K562 (cell line): ENCODE measurements around the gene COL23A1. TPM values are rescaled to one million over a fixed set of nuclear protein-coding genes. Genes with fewer than 3 reads are reported as not detected.

Source experiments
- ATAC-seq: fragments of 200-7000 bp; cut with Tn5 transposase; 3 replicates; pipeline ENCODE4 v1.9.1; 2020; ENCODE audit warnings: moderate library complexity
- BruUV-seq: library from RNA; stranded (reverse); fragments of 400-500 nt; replicated peaks from 2 replicates; lab custom pipeline; 2021; lab: Mats Ljungman, UMichigan
- CTCF ChIA-PET: fragments of 300-600 bp; formaldehyde crosslinking; extraction: SDS; loops from one replicate; lab custom pipeline; 2021; ENCODE audit warnings: low intra/inter-chr PET ratio; lab: Yijun Ruan, JAX
- POLR2A ChIA-PET: fragments of 300-600, 350-650 bp; sonication (Branson Sonifier 250); formaldehyde crosslinking; extraction: SDS; loops from one replicate; lab custom pipeline; 2021; ENCODE audit warnings: antibody characterized with exemption, inconsistent platforms; lab: Yijun Ruan, JAX
- DNase-seq, 4 experiments: peaks; one replicate each; pipeline versions ENCODE4 v3.0.0 to v3.0.0-alpha.2; 2011 to 2018; ENCODE audit warnings: low spot score in 3 of 4, mixed read lengths in 3 of 4; ENCODE audit errors: extremely low read depth in 1 of 4
- FAIRE-seq: peaks from 2 replicates; lab custom pipeline; 2011; peaks lifted over from hg19 to GRCh38; lab: Jason Lieb, UNC
- H2AFZ ChIP-seq: 2 replicates; pipeline ENCODE4 v1.6.0; 2011; ENCODE audit warnings: low read depth, low read length, control low read depth, inconsistent platforms
- H3K27ac ChIP-seq: fragments of 200-600 bp; 3 replicates; pipeline ENCODE4 v1.8.0; 2011; ENCODE audit warnings: low read depth, mild to moderate bottlenecking, control low read depth, inconsistent platforms, low read length, moderate library complexity, mixed read lengths; ENCODE audit errors: extremely low read depth
- H3K27me3 ChIP-seq, 2 experiments: fragments of 300-600 bp in 1 of 2; 2 replicates in 1 of 2; 3 replicates in 1 of 2; pipeline versions ENCODE4 v1.6.0 to v1.8.0; 2011; ENCODE audit warnings: inconsistent platforms in 2 of 2, low read length in 2 of 2, mild to moderate bottlenecking in 1 of 2, mixed read lengths in 1 of 2, moderate library complexity in 1 of 2; ENCODE audit not compliant: control insufficient read depth in 2 of 2, insufficient read depth in 2 of 2
- H3K36me3 ChIP-seq: fragments of 300-600 bp; 3 replicates; pipeline ENCODE4 v1.8.0; 2011; ENCODE audit warnings: mild to moderate bottlenecking, low read length, inconsistent platforms; ENCODE audit not compliant: control insufficient read depth, insufficient read depth
- H3K4me1 ChIP-seq, 2 experiments: fragments of 200-600 bp in 1 of 2; replicated peaks in 1 of 2; 2 replicates in 1 of 2; 3 replicates in 1 of 2; pipeline versions ENCODE4 v1.5.1 to v1.8.0; 2011; ENCODE audit warnings: inconsistent platforms in 2 of 2, low read length in 2 of 2, mild to moderate bottlenecking in 1 of 2, mixed read lengths in 1 of 2, moderate library complexity in 1 of 2; ENCODE audit not compliant: control insufficient read depth in 2 of 2, insufficient read depth in 2 of 2
- H3K4me2 ChIP-seq: 2 replicates; pipeline ENCODE4 v1.6.1; 2011; ENCODE audit warnings: low read length, control low read depth, inconsistent platforms, mixed read lengths; ENCODE audit not compliant: insufficient read depth
- H3K4me3 ChIP-seq: fragments of 200-600 bp; sonication (generic), shearing (Covaris generic); 2 replicates; pipeline ENCODE4 v1.5.1; 2016; ENCODE audit warnings: control low read depth, inconsistent platforms
- H3K79me2 ChIP-seq: fragments of 200-600 bp; 3 replicates; pipeline ENCODE4 v1.8.0; 2011; ENCODE audit warnings: low read length, inconsistent platforms; ENCODE audit not compliant: control insufficient read depth, insufficient read depth
- H3K9ac ChIP-seq, 2 experiments: 2 replicates each; pipeline versions ENCODE4 v1.6.0 to v1.6.1; 2011; ENCODE audit warnings: low read depth in 2 of 2, low read length in 2 of 2, control low read depth in 1 of 2, inconsistent platforms in 1 of 2, mild to moderate bottlenecking in 1 of 2, mixed read lengths in 1 of 2; ENCODE audit not compliant: insufficient read depth in 1 of 2
- H3K9me1 ChIP-seq: one replicate; pipeline ENCODE4 v1.6.0; 2011; ENCODE audit warnings: inconsistent platforms, mild to moderate bottlenecking, low read length, moderate library complexity; ENCODE audit not compliant: control insufficient read depth, insufficient read depth
- H3K9me3 ChIP-seq: replicated peaks from 2 replicates; pipeline ENCODE4 v1.5.1; 2011; ENCODE audit warnings: low read depth, low read length, inconsistent platforms; ENCODE audit not compliant: control insufficient read depth, insufficient read depth
- H4K20me1 ChIP-seq: replicated peaks from 2 replicates; pipeline ENCODE4 v1.6.1; 2011; ENCODE audit warnings: low read length, inconsistent platforms, mixed read lengths; ENCODE audit not compliant: control insufficient read depth, insufficient read depth
- GATA2 ChIP-seq: sonication (generic); formaldehyde crosslinking; IDR thresholded peaks from 2 replicates; pipeline ENCODE4 v1.4.0; 2020; ENCODE audit warnings: mild to moderate bottlenecking, missing genetic modification reagents
- MIER1 ChIP-seq: fragments of 450-650 bp; IDR thresholded peaks from 2 replicates; pipeline ENCODE4 v1.6.1; 2016; ENCODE audit warnings: antibody characterized with exemption, mild to moderate bottlenecking, low read depth
- NCOR1 ChIP-seq: fragments of 450-650 bp; IDR thresholded peaks from 2 replicates; pipeline ENCODE4 v1.6.1; 2016; ENCODE audit warnings: mild to moderate bottlenecking, moderate library complexity
- PCBP1 ChIP-seq: fragments of 200-400 bp; formaldehyde crosslinking; IDR thresholded peaks from 2 replicates; pipeline ENCODE4 v1.6.1; 2018; ENCODE audit warnings: mild to moderate bottlenecking, low read depth, low read length; ENCODE audit not compliant: poor library complexity, severe bottlenecking
- RBM25 ChIP-seq: fragments of 200-400 bp; formaldehyde crosslinking; IDR thresholded peaks from 2 replicates; pipeline ENCODE4 v1.6.1; 2018; ENCODE audit warnings: low read length, low read depth, moderate library complexity; ENCODE audit not compliant: severe bottlenecking
- XRCC4 ChIP-seq: IDR thresholded peaks from one replicate; pipeline ENCODE4 v1.6.1; 2011; ENCODE audit not compliant: insufficient read depth, insufficient read length; ENCODE audit errors: extremely low read depth
- ZNF121 ChIP-seq: sonication (generic); formaldehyde crosslinking; conservative IDR thresholded peaks from 2 replicates; pipeline ENCODE4 v1.8.0; 2022; ENCODE audit warnings: missing genetic modification reagents
- WGBS: fragments of 100-300 bp; shearing (Covaris generic); methylation state at CpG from one replicate; pipeline ENCODE4 v1.1.6; 2016; ENCODE audit warnings: low coverage, mixed read lengths; ENCODE audit not compliant: insufficient coverage; ENCODE audit errors: missing lambda C conversion rate; 5-methylcytosine and 5-hydroxymethylcytosine counted together
- in situ Hi-C: fragments of 300-500 bp; cut with MboI; formaldehyde crosslinking; loops from 4 replicates; pipeline ENCODE4 v1.15.0; 2018; ENCODE audit warnings: inconsistent platforms, mixed read lengths
- intact Hi-C: fragments of 100-400 bp; cut with micrococcal nuclease; formaldehyde crosslinking; loops from 2 replicates; pipeline ENCODE4 v1.14.2; 2022
- polyA plus RNA-seq, 8 experiments: library from polyadenylated mRNA; depleted of rRNA in 4 of 8; stranded (reverse) in 5 of 8; unstranded in 3 of 8; fragments of >200 nt; fragmentation: Nextera tagmentation in 2 of 8; fragmentation: Illumina TruSeq in 1 of 8; extraction: Ambion mirVana in 2 of 8; extraction: Trizol in 1 of 8; gene quantifications; 2 replicates each; pipeline versions ENCODE4 v1.2.1 to v1.2.3, GENCODE V29; 2011 to 2014; ENCODE audit warnings: inconsistent platforms in 1 of 8, missing spikeins in 1 of 8
- total RNA-seq, 7 experiments: library from RNA; depleted of rRNA in 6 of 7; stranded (reverse); fragments of >200 nt in 6 of 7; fragmentation: Illumina TruSeq in 2 of 7; extraction: Trizol in 2 of 7; gene quantifications; 2 replicates each; pipeline versions ENCODE4 v1.2.1 to v1.2.3, GENCODE V29; 2011 to 2021; ENCODE audit warnings: low replicate concordance in 1 of 7

The COL23A1 gene
- total and polyA plus RNA-seq, 9 of the 15 experiments (the other 6 are each of a cell fraction or from before 2014, with no cell fraction given), result 0.09 TPM; not detected in 8

DNA sequence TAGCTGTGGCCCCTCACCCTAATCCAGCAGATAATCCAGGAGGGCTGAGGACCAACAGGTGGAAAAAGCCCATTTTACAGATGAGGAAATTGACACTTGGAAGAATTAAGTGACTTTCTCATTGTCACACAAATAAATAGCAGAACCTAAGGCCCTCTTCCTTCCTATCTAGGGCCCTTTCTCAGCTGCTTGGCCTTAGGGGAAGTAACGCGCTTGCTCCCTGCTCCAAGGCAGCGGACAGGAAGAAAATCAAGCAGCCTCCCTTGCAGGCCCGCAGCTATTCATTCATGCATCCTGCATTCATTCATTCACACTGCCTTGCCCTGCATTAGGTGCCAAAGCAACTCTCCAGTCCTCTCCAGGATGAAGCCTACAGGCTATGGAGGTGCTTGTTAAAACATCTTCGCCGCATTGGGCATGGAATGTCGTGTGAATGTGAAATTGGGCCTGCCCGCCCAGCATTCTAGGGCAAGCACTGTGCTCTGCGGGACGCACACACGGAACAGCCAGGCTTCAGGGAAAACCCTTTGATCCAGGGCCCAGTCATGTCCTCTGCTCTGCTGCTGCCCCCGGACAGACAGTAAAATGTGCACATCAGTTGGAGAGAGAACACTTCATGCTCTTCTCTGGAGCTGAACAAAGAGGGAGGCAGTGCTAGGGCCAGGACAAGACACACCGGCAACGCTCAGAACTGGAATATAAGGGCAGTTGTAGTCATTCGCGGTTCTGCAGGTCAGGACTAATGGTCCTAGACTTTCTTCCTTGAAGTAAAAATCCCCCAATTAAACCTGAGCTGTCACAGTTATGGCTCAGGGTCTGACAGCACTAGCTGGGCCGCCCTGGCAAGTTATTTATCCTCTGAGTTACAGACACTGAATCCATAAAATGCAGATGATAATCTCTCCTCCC, 166.0 kb downstream of the COL23A1 start:
- H3K4me3 ChIP-seq, result no peak overlapping the region
- no peaks in the 10 kb centered on the region for H3K79me2 ChIP-seq
- ChIA-PET POLR2A (no interaction called here), CTCF (interaction anchor here (0.6 kb wide), 1 partner anchor 33 kb away, joined by 3 read pairs; no protein-coding TSS in a partner anchor)
- no peak overlapping the region for H3K27ac ChIP-seq
- H3K9ac ChIP-seq, result no peak overlapping the region
- BruUV-seq, result no TSS peak
- TF ChIP-seq NCOR1 (no peak), PCBP1 (no peak), RBM25 (peak; percentile 7), MIER1 (no peak), ZNF121 (CRISPR knock-in tag) (no peak), GATA2 (CRISPR knock-in tag) (no peak), XRCC4 (no peak)
- in situ Hi-C loops, result no loop called here
- FAIRE-seq (no peak), DNase-seq (no peak), ATAC-seq (no peak; the same call in 2 of the 3 replicates)
- H3K9me3 ChIP-seq, result no peaks in the 10 kb centered on the region
- intact Hi-C loops, result no loop called here
- H3K36me3 ChIP-seq, result no peaks in the 10 kb centered on the region
- peaks cover 4% of the 10 kb centered on the region; the same call in 1 of the 2 replicates for H4K20me1 ChIP-seq
- H3K4me1 ChIP-seq, result peaks cover 0 to 22% of the 10 kb centered on the region in 2 experiments; a peak in 2 of 5 replicates
- 57% methylated on average over 17 of the region's 17 CpGs for WGBS
- peaks cover 4 to 19% of the 10 kb centered on the region in 2 experiments; a peak in 3 of 5 replicates for H3K27me3 ChIP-seq
- no peaks in the 10 kb centered on the region for H3K9me1 ChIP-seq
- no peak overlapping the region for H2AFZ ChIP-seq
- H3K4me2 ChIP-seq, result no peak overlapping the region
